GM23248 (cell line): ENCODE data around the gene ATP2C1.

ENCODE experiments used
- EZH2 ChIP-seq: fragments of 200-600 bp; sonication (generic); IDR thresholded peaks from 2 replicates; pipeline ENCODE4 v1.6.1; 2018; ENCODE audit warnings: antibody characterized with exemption, mild to moderate bottlenecking; ENCODE audit not compliant: insufficient read depth, poor library complexity, severe bottlenecking
- EZH2phosphoT487 ChIP-seq: fragments of 200-600 bp; sonication (generic); IDR thresholded peaks from 2 replicates; pipeline ENCODE4 v1.6.1; 2018; ENCODE audit warnings: antibody characterized with exemption, moderate library complexity, mild to moderate bottlenecking, low read depth; ENCODE audit not compliant: insufficient read depth

DNA sequence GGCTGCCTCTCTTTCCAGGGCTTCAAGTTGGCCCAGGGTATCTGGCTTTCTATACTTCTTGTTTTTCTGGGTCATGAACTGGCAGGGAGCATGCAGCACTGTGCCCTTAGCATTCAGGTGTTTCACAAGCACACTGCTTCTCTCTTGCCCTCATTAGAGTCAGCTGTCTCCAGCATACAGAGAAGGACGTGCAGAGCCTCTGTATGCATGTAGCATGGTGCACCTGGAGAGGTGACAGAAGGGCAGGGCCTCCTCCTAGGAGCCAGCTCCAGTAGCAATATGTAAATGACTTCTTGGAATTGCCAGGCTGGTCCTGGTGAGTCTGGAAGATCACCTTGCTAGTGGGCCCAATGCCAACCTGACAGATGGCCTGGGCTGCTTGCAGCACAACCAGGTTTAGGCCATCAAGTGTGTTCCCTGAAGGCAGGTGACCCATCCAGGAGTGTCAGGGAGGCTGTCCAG is 44.8 kb upstream of the ATP2C1 start:
- no peak for TF ChIP-seq EZH2
- TF ChIP-seq EZH2phosphoT487, result no peak
